Tibial nerve (tissue), 3 donors: ENCODE measurements around the gene FJX1.

Experiments
- CTCF ChIP-seq, 5 experiments: fragments of 200-600 bp in 3 of 5; fragments of 450-650 bp in 2 of 5; sonication (generic) in 3 of 5; IDR thresholded peaks; one replicate each; pipeline ENCODE4 v1.5.1; 2016 to 2019; ENCODE audit warnings: antibody characterized with exemption in 5 of 5, mild to moderate bottlenecking in 3 of 5, moderate library complexity in 2 of 5
- POLR2A ChIP-seq, 2 donors: fragments of 450-650 bp; IDR thresholded peaks; one replicate each; pipeline ENCODE4 v1.6.1; 2017; ENCODE audit warnings: antibody characterized with exemption in 2 of 2, mild to moderate bottlenecking in 2 of 2, moderate library complexity in 2 of 2

- TF ChIP-seq CTCF (IDR thresholded peaks at IDR 0.05) (no peak), POLR2A (IDR thresholded peaks at IDR 0.05) (no peak)
Measured at GRCh38 chr11:35598254-35599125, 19.8 kb upstream of the FJX1 start.
